ENCODE results near the gene SLC15A1.

SLC15A1 gene

DNA sequence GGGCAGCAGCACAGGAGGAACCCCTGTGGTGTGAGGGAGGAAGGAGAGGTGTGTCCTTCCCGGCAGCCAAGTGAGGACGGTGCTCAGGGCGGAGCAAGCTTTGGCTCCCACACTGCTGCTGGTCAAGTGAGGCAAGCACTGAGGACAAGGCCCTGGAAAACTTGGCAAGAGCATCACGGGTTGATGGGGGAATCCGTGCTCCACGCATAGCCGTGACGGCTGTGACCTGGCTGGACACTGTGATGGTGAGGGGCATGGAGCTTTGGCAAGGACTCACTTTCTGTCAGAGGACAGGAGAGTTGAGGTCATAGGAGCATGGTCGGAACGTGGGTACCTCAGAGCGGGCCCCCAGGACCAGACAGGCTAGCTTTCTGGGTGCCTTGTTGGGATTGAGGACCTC, 29.0 kb upstream of the SLC15A1 start:
- no peaks in the 10 kb centered on the region for H3K9me3 ChIP-seq (ENCODE audit: control insufficient read depth, insufficient read depth, low read length)
- no peak overlapping the region for H3K4me3 ChIP-seq (ENCODE audit: low read length)
- no CpG with 5 or more reads among the region's 11 CpGs for WGBS (ENCODE audit: insufficient coverage, insufficient read length)
- no peaks in the 10 kb centered on the region for H3K4me1 ChIP-seq (ENCODE audit: control insufficient read depth, insufficient read depth, low read length)
- H3K36me3 ChIP-seq (ENCODE audit: control insufficient read depth, insufficient read depth, low read length): no peaks in the 10 kb centered on the region
- H3K27me3 ChIP-seq (ENCODE audit: control insufficient read depth, insufficient read depth, low read length): no peaks in the 10 kb centered on the region
- DNase-seq (ENCODE audit: low read depth, low spot score): no peak
- no peak overlapping the region for H3K27ac ChIP-seq (ENCODE audit: low read length)

DNA sequence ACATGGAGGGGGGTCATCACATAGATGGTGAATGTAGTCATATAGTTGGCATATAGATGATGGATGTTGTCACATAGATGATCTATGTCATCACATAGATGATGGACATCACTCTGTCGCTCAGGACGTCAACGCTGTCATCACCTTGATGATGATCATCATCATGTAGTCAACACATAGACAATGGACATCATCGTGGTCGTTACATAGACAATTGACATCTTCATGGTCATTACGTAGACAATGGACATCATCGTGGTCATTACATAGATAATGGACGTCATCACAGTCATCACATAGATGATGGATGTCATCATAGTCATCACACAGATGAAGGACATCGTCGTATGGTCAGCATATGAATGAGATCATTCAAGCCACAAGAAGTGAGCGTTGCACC, 28.6 kb upstream of the SLC15A1 start:
- H3K27ac ChIP-seq (ENCODE audit: low read length): no peak overlapping the region
- WGBS (ENCODE audit: insufficient coverage, insufficient read length): no CpG with 5 or more reads among the region's 11 CpGs
- H3K36me3 ChIP-seq (ENCODE audit: control insufficient read depth, insufficient read depth, low read length): no peaks in the 10 kb centered on the region
- no peaks in the 10 kb centered on the region for H3K4me1 ChIP-seq (ENCODE audit: control insufficient read depth, insufficient read depth, low read length)
- no peaks in the 10 kb centered on the region for H3K9me3 ChIP-seq (ENCODE audit: control insufficient read depth, insufficient read depth, low read length)
- no peaks in the 10 kb centered on the region for H3K27me3 ChIP-seq (ENCODE audit: control insufficient read depth, insufficient read depth, low read length)
- no peak for DNase-seq (ENCODE audit: low read depth, low spot score)
- no peak overlapping the region for H3K4me3 ChIP-seq (ENCODE audit: low read length)

DNA sequence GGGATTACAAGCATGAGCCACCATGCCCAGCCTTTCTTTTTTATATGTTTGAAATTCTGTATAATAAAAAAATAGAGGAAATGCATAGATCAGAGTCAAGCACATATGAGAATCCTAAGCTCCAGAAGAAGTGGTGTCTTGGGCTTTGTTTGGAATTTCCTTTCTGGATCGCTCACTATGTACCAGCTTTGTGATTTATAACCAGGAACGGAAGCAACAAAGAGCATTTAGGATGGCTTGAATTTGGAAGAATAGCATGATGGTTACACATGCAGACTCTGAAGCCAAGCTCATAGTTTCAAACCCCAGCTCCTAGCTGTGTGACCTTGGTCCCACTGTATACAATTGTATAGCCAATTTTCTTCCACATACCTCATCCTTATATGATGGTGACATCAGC, 28.0 kb upstream of the SLC15A1 start:
- Histone ChIP-seq H3K4me1 (ENCODE audit: control insufficient read depth, insufficient read depth, low read length) (no peaks in the 10 kb centered on the region), H3K27me3 (ENCODE audit: control insufficient read depth, insufficient read depth, low read length) (no peaks in the 10 kb centered on the region), H3K36me3 (ENCODE audit: control insufficient read depth, insufficient read depth, low read length) (no peaks in the 10 kb centered on the region), H3K4me3 (ENCODE audit: low read length) (no peak overlapping the region), H3K27ac (ENCODE audit: low read length) (no peak overlapping the region), H3K9me3 (ENCODE audit: control insufficient read depth, insufficient read depth, low read length) (no peaks in the 10 kb centered on the region)
- DNase-seq (ENCODE audit: low read depth, low spot score): no peak
- no CpG with 5 or more reads among the region's 2 CpGs for WGBS (ENCODE audit: insufficient coverage, insufficient read length)

DNA sequence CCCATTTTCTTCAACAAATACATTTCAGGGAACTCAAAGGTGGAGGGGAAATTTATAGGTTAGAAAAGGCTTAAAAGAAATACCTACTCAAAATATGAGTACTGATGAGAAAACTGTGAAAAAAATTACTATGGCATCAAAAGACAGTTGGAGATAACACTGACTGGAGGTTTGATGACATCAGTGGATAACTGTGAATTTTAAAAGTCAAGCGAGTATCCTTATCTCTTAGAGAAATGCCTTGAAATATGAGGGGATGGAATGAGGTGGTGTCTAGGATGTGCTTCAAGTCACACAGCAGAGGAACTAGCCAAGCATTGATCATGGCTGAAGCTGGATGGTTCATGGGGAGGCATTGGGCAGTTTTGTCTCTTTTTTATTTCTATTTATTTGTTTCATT, 27.2 kb upstream of the SLC15A1 start:
- Histone ChIP-seq H3K4me3 (ENCODE audit: low read length) (no peak overlapping the region), H3K27ac (ENCODE audit: low read length) (no peak overlapping the region), H3K27me3 (ENCODE audit: control insufficient read depth, insufficient read depth, low read length) (no peaks in the 10 kb centered on the region), H3K36me3 (ENCODE audit: control insufficient read depth, insufficient read depth, low read length) (no peaks in the 10 kb centered on the region), H3K4me1 (ENCODE audit: control insufficient read depth, insufficient read depth, low read length) (no peaks in the 10 kb centered on the region), H3K9me3 (ENCODE audit: control insufficient read depth, insufficient read depth, low read length) (no peaks in the 10 kb centered on the region)
- no peak for DNase-seq (ENCODE audit: low read depth, low spot score)
- WGBS (ENCODE audit: insufficient coverage, insufficient read length): no CpG with 5 or more reads among the region's 1 CpG

DNA sequence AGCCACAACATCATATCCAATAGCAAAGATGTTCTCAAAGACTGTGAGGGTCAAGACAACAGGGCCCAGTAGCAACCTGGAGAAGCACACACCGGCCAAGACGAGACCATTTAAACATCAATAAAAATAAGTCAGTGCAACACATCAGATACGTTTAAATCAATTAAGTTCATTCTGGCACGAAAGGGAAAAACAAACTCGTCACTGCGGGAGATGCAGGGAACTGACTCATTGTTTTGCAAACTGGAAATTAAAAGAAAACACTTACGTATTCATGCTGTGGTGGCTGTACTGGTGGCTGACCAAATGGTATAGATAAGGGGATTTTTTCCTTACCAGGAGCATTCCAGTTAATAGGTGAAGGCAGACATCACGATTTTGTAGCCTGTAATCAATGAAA, 26.3 kb upstream of the SLC15A1 start:
- Histone ChIP-seq H3K27ac (ENCODE audit: low read length) (no peak overlapping the region), H3K27me3 (ENCODE audit: control insufficient read depth, insufficient read depth, low read length) (no peaks in the 10 kb centered on the region), H3K4me3 (ENCODE audit: low read length) (no peak overlapping the region), H3K4me1 (ENCODE audit: control insufficient read depth, insufficient read depth, low read length) (no peaks in the 10 kb centered on the region), H3K9me3 (ENCODE audit: control insufficient read depth, insufficient read depth, low read length) (no peaks in the 10 kb centered on the region), H3K36me3 (ENCODE audit: control insufficient read depth, insufficient read depth, low read length) (no peaks in the 10 kb centered on the region)
- no peak for DNase-seq (ENCODE audit: low read depth, low spot score)
- no CpG with 5 or more reads among the region's 8 CpGs for WGBS (ENCODE audit: insufficient coverage, insufficient read length)

DNA sequence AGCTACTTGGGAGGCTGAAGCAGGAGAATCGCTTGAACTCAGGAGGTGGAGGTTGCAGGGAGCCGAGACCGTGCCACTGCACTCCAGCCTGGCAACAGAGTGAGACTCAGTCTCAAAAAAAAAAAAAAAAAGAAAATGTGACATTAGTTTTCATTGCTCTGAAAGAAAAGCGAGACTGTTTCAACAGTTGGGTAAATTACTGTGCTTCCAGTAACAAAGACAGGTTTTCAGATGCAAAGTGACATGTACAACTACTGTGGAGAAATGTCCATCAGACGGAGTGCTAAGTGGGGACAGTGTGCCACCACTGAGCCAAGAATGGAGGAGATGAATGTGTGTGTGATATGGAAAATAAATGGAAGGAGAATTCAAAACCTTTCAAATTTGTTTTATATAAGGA, 24.2 kb upstream of the SLC15A1 start:
- no CpG with 5 or more reads among the region's 5 CpGs for WGBS (ENCODE audit: insufficient coverage, insufficient read length)
- Histone ChIP-seq H3K36me3 (ENCODE audit: control insufficient read depth, insufficient read depth, low read length) (no peaks in the 10 kb centered on the region), H3K4me1 (ENCODE audit: control insufficient read depth, insufficient read depth, low read length) (no peaks in the 10 kb centered on the region), H3K27ac (ENCODE audit: low read length) (no peak overlapping the region), H3K9me3 (ENCODE audit: control insufficient read depth, insufficient read depth, low read length) (no peaks in the 10 kb centered on the region), H3K27me3 (ENCODE audit: control insufficient read depth, insufficient read depth, low read length) (no peaks in the 10 kb centered on the region), H3K4me3 (ENCODE audit: low read length) (no peak overlapping the region)
- DNase-seq (ENCODE audit: low read depth, low spot score): no peak

DNA sequence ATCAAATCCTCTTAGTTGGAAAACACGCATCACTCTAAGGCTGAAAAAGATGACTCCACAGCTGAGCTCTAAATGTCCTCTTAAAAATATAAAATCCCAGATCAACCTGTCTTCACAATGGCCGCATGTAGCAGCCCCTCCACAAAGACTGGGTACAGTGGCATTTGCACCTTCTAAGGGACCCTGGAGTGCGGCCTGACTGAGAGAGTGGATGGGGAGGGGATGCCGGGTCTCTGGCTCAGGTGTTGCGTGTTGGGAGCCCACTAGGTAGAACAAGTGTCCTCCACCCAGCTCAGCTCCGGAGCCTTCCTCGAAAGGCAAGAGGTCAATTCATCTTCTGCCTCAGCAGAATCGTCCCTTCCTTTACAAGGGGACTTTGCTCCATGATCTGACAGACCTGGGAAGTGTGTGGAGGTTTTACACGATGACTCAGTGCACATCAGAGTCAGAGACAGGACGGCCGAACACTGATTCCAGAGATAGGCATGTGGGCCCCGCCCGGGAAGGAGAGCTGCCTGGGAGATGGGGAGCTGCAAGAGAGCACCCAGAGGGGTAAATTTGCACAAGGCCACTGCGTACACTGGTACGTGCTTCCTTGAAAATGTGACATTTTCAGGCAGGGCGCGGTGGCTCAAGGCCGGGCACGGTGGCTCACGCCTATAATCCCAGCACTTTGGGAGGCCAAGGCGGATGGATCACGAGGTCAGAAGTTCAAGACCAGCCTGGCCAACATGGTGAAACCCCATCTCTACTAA, 23.5 kb upstream of the SLC15A1 start:
- Histone ChIP-seq H3K4me3 (ENCODE audit: low read length) (no peak overlapping the region), H3K9me3 (ENCODE audit: control insufficient read depth, insufficient read depth, low read length) (no peaks in the 10 kb centered on the region), H3K27ac (ENCODE audit: low read length) (no peak overlapping the region), H3K4me1 (ENCODE audit: control insufficient read depth, insufficient read depth, low read length) (no peaks in the 10 kb centered on the region), H3K27me3 (ENCODE audit: control insufficient read depth, insufficient read depth, low read length) (no peaks in the 10 kb centered on the region), H3K36me3 (ENCODE audit: control insufficient read depth, insufficient read depth, low read length) (no peaks in the 10 kb centered on the region)
- no CpG with 5 or more reads among the region's 22 CpGs for WGBS (ENCODE audit: insufficient coverage, insufficient read length)
- DNase-seq (ENCODE audit: low read depth, low spot score): no peak

DNA sequence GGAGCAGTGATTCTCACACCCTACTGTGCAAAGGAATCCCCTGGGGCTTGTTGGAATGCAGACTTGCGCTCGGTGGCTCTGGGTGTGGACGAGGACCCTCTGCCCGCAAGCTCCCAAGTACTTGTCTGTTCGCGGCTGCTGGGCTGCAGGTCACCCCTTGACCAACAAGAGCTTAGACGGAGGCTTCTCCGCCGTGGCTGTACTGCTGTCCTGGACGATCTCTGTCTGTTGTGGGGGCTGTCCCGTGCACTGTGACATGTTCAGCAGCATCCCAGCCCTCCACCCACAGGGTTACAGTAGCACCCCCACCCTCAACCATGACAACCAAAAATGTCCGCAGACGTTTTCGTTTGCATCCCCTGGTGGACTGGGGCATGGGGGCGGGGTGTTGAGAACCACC, 22.9 kb upstream of the SLC15A1 start:
- no CpG with 5 or more reads among the region's 15 CpGs for WGBS (ENCODE audit: insufficient coverage, insufficient read length)
- DNase-seq (ENCODE audit: low read depth, low spot score): no peak
- H3K4me1 ChIP-seq (ENCODE audit: control insufficient read depth, insufficient read depth, low read length): no peaks in the 10 kb centered on the region
- H3K9me3 ChIP-seq (ENCODE audit: control insufficient read depth, insufficient read depth, low read length): no peaks in the 10 kb centered on the region
- no peaks in the 10 kb centered on the region for H3K36me3 ChIP-seq (ENCODE audit: control insufficient read depth, insufficient read depth, low read length)
- no peak overlapping the region for H3K4me3 ChIP-seq (ENCODE audit: low read length)
- H3K27me3 ChIP-seq (ENCODE audit: control insufficient read depth, insufficient read depth, low read length): no peaks in the 10 kb centered on the region
- H3K27ac ChIP-seq (ENCODE audit: low read length): no peak overlapping the region

DNA sequence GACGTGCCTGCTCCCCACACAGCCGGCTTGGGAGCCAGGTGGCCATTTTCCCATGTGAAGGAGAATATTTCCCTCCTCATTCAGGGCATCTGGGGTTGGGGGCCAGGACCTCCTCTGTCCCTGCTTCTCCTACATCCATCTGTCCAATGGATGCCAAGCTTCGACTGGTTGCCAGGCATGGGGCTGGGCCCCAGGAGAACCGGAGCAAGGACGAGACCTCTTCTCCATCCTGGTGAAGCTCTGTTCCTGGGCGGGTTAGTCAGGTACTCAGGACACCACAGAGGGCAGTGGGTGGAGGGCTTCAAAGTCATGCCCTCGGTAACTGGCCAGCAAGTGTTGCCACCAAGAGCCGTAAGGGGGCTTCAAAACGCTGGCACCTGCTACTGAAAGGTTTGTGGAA, 22.3 kb upstream of the SLC15A1 start:
- Histone ChIP-seq H3K27me3 (ENCODE audit: control insufficient read depth, insufficient read depth, low read length) (no peaks in the 10 kb centered on the region), H3K9me3 (ENCODE audit: control insufficient read depth, insufficient read depth, low read length) (no peaks in the 10 kb centered on the region), H3K27ac (ENCODE audit: low read length) (no peak overlapping the region), H3K4me1 (ENCODE audit: control insufficient read depth, insufficient read depth, low read length) (no peaks in the 10 kb centered on the region), H3K36me3 (ENCODE audit: control insufficient read depth, insufficient read depth, low read length) (no peaks in the 10 kb centered on the region), H3K4me3 (ENCODE audit: low read length) (no peak overlapping the region)
- no peak for DNase-seq (ENCODE audit: low read depth, low spot score)
- WGBS (ENCODE audit: insufficient coverage, insufficient read length): no CpG with 5 or more reads among the region's 9 CpGs

DNA sequence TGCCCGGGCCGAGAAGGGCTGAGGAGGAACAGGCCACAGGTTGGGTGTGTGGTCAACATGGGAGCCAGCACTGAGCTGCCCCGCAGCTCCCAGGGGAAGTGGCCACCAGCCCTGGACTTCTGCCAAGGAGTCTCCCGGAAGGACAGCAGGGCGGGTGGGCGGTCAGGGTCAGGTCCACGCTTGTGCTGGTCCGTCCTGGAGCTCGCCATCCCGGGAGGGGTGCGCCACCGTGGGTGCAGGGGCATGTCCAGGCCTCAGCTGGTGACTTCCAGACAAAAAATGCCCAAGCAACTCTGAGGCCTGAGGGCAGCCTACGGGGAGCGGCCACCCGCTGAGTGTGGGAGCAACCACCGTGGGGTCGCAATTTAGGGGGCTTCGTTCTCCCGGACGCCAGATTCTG, 21.4 kb upstream of the SLC15A1 start:
- DNase-seq (ENCODE audit: low read depth, low spot score): no peak
- no CpG with 5 or more reads among the region's 20 CpGs for WGBS (ENCODE audit: insufficient coverage, insufficient read length)
- Histone ChIP-seq H3K9me3 (ENCODE audit: control insufficient read depth, insufficient read depth, low read length) (no peaks in the 10 kb centered on the region), H3K4me3 (ENCODE audit: low read length) (no peak overlapping the region), H3K27me3 (ENCODE audit: control insufficient read depth, insufficient read depth, low read length) (no peaks in the 10 kb centered on the region), H3K27ac (ENCODE audit: low read length) (no peak overlapping the region), H3K36me3 (ENCODE audit: control insufficient read depth, insufficient read depth, low read length) (no peaks in the 10 kb centered on the region), H3K4me1 (ENCODE audit: control insufficient read depth, insufficient read depth, low read length) (no peaks in the 10 kb centered on the region)

DNA sequence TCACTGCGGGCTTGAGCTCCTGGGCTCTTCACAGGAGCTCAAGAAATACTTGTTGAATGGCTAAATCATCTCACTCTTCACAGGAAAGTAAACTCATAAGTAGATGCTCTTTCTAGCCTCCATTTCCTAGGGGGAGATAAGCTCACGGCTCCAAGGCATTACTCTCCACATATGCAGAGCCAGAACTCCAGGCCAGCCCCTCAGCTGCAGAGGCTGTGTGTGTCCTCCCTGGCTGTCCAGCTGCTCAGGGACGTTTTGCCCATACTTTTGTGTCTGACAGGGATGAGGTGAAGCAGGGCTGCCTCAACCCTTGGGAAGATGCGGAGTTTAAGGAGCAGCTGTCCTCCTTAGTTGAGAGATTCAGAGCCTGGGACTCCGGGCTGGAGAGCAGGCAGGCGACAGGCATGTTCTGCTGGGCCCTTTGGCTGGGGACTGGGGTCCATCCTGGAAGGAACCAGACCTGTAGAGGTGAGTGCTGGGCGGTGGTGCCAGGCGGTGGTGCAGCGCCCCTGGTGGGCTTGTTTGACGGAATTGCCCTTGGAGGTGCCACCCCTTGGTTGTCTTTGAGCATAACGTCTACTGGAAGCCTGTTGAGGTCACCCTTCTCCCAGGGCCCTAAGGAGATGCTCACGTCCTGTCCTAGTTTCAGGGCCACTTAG, 20.5 kb upstream of the SLC15A1 start:
- no peak overlapping the region for H3K27ac ChIP-seq (ENCODE audit: low read length)
- no peaks in the 10 kb centered on the region for H3K4me1 ChIP-seq (ENCODE audit: control insufficient read depth, insufficient read depth, low read length)
- no peaks in the 10 kb centered on the region for H3K36me3 ChIP-seq (ENCODE audit: control insufficient read depth, insufficient read depth, low read length)
- H3K27me3 ChIP-seq (ENCODE audit: control insufficient read depth, insufficient read depth, low read length): no peaks in the 10 kb centered on the region
- DNase-seq (ENCODE audit: low read depth, low spot score): no peak
- H3K4me3 ChIP-seq (ENCODE audit: low read length): no peak overlapping the region
- H3K9me3 ChIP-seq (ENCODE audit: control insufficient read depth, insufficient read depth, low read length): no peaks in the 10 kb centered on the region
- WGBS (ENCODE audit: insufficient coverage, insufficient read length): no CpG with 5 or more reads among the region's 12 CpGs

All from iPS DF 6.9 (cell line).